H9 (cell line): Measurements from ENCODE around the gene EXOSC2. TPM values are rescaled to one million over a fixed set of nuclear protein-coding genes. Genes with fewer than 3 reads are reported as not detected.

ENCODE experiments used
- DNase-seq: peaks from one replicate; pipeline ENCODE4 v3.0.0-alpha.2; 2017
- H2AFZ ChIP-seq: one replicate; pipeline ENCODE4 v1.6.1; 2013; ENCODE audit warnings: mild to moderate bottlenecking, low read length, control low read depth, moderate library complexity
- H2AK5ac ChIP-seq: 2 replicates; pipeline ENCODE4 v1.6.1; 2013; ENCODE audit warnings: low read length, control low read depth, mixed read lengths; ENCODE audit not compliant: insufficient read length
- H2BK120ac ChIP-seq: one replicate; pipeline ENCODE4 v1.6.1; 2013; ENCODE audit warnings: low read depth, mild to moderate bottlenecking, low read length, control low read depth, inconsistent platforms; ENCODE audit not compliant: poor library complexity, severe bottlenecking
- H2BK12ac ChIP-seq: 2 replicates; pipeline ENCODE4 v1.6.1; 2013; ENCODE audit warnings: low read length, control low read depth, mixed read lengths, low read depth; ENCODE audit not compliant: insufficient read length
- H2BK15ac ChIP-seq: 2 replicates; pipeline ENCODE4 v1.6.1; 2013; ENCODE audit warnings: low read depth, low read length, control low read depth
- H2BK20ac ChIP-seq: one replicate; pipeline ENCODE4 v1.6.1; 2013; ENCODE audit warnings: low read depth, mild to moderate bottlenecking, low read length, control low read depth, inconsistent platforms; ENCODE audit not compliant: poor library complexity, severe bottlenecking
- H2BK5ac ChIP-seq: 2 replicates; pipeline ENCODE4 v1.6.1; 2013; ENCODE audit warnings: low read length, control low read depth, mixed read lengths; ENCODE audit not compliant: insufficient read length
- H3K14ac ChIP-seq: 2 replicates; pipeline ENCODE4 v1.6.1; 2013; ENCODE audit warnings: low read length, control low read depth; ENCODE audit not compliant: insufficient read depth
- H3K18ac ChIP-seq: 2 replicates; pipeline ENCODE4 v1.6.1; 2013; ENCODE audit warnings: low read depth, mild to moderate bottlenecking, mixed read lengths, low read length, control low read depth; ENCODE audit not compliant: insufficient read length
- H3K23ac ChIP-seq: 2 replicates; pipeline ENCODE4 v1.6.1; 2013; ENCODE audit warnings: low read length, control low read depth, mixed read lengths, low read depth; ENCODE audit not compliant: insufficient read length
- H3K23me2 ChIP-seq: 2 replicates; pipeline ENCODE4 v1.6.1; 2013; ENCODE audit warnings: low read depth, mild to moderate bottlenecking, mixed read lengths, low read length, control low read depth; ENCODE audit not compliant: insufficient read length, poor library complexity, severe bottlenecking
- H3K27ac ChIP-seq: 2 replicates; pipeline ENCODE4 v1.5.1; 2013; ENCODE audit warnings: low read length, control low read depth, mixed read lengths, low read depth; ENCODE audit not compliant: insufficient read length
- H3K27me3 ChIP-seq: 2 replicates; pipeline ENCODE4 v1.6.1; 2013; ENCODE audit warnings: low read length, control low read depth, inconsistent platforms; ENCODE audit not compliant: insufficient read depth
- H3K4ac ChIP-seq: 2 replicates; pipeline ENCODE4 v1.6.1; 2013; ENCODE audit warnings: low read depth, mild to moderate bottlenecking, control low read depth, inconsistent platforms, low read length, moderate library complexity
- H3K4me1 ChIP-seq: 2 replicates; pipeline ENCODE4 v1.6.1; 2013; ENCODE audit warnings: low read length, control low read depth, inconsistent platforms; ENCODE audit not compliant: insufficient read depth
- H3K4me2 ChIP-seq: 2 replicates; pipeline ENCODE4 v1.6.1; 2013; ENCODE audit warnings: low read length, control low read depth, mixed read lengths; ENCODE audit not compliant: insufficient read length, insufficient read depth
- H3K56ac ChIP-seq: 2 replicates; pipeline ENCODE4 v1.6.1; 2013; ENCODE audit warnings: low read depth, mild to moderate bottlenecking, mixed read lengths, low read length, control low read depth; ENCODE audit not compliant: insufficient read length
- H3K79me1 ChIP-seq: 2 replicates; pipeline ENCODE4 v1.6.1; 2013; ENCODE audit warnings: low read depth, mild to moderate bottlenecking, moderate library complexity, low read length, control low read depth, inconsistent platforms; ENCODE audit not compliant: insufficient read depth, poor library complexity, severe bottlenecking
- H3K79me2 ChIP-seq: 2 replicates; pipeline ENCODE4 v1.6.1; 2013; ENCODE audit warnings: low read length, control low read depth, inconsistent platforms; ENCODE audit not compliant: insufficient read depth
- H3K9ac ChIP-seq: 2 replicates; pipeline ENCODE4 v1.6.1; 2013; ENCODE audit warnings: low read length, control low read depth, mixed read lengths; ENCODE audit not compliant: insufficient read length; ENCODE audit errors: extremely low read depth
- H3K9me3 ChIP-seq: one replicate; pipeline ENCODE4 v1.6.1; 2013; ENCODE audit warnings: low read depth, low read length, inconsistent platforms; ENCODE audit not compliant: control insufficient read depth
- H3T11ph ChIP-seq: one replicate; pipeline ENCODE4 v1.6.1; 2013; ENCODE audit warnings: mild to moderate bottlenecking, low read length, control low read depth, inconsistent platforms
- H4K20me1 ChIP-seq: one replicate; pipeline ENCODE4 v1.6.1; 2013; ENCODE audit not compliant: control insufficient read depth, insufficient read length, insufficient read depth
- H4K5ac ChIP-seq: 2 replicates; pipeline ENCODE4 v1.6.1; 2013; ENCODE audit warnings: low read depth, mild to moderate bottlenecking, mixed read lengths, low read length, control low read depth; ENCODE audit not compliant: insufficient read length
- H4K8ac ChIP-seq: replicated peaks from 2 replicates; pipeline ENCODE4 v1.6.1; 2013; ENCODE audit warnings: low read length, control low read depth, mixed read lengths, low read depth; ENCODE audit not compliant: insufficient read length
- H4K91ac ChIP-seq: 2 replicates; pipeline ENCODE4 v1.6.1; 2013; ENCODE audit warnings: low read depth, mild to moderate bottlenecking, moderate library complexity, mixed read lengths, low read length, control low read depth; ENCODE audit not compliant: insufficient read length
- H3K27ac Mint-ChIP-seq, 3 experiments: 2 replicates in 2 of 3; 3 replicates in 1 of 3; pipeline ENCODE4 v1.8.0; 2020 to 2021; ENCODE audit warnings: mixed read lengths in 3 of 3, mild to moderate bottlenecking in 1 of 3, moderate library complexity in 1 of 3
- H3K27me3 Mint-ChIP-seq: 2 replicates; pipeline ENCODE4 v1.8.0; 2021; ENCODE audit warnings: low read depth, mild to moderate bottlenecking, moderate library complexity, mixed read lengths
- H3K36me3 Mint-ChIP-seq, 3 experiments: 2 replicates in 2 of 3; 3 replicates in 1 of 3; pipeline ENCODE4 v1.8.0; 2020 to 2021; ENCODE audit warnings: low read depth in 3 of 3, mixed read lengths in 3 of 3; ENCODE audit not compliant: insufficient read depth in 1 of 3
- H3K4me1 Mint-ChIP-seq, 2 experiments: 2 replicates each; pipeline ENCODE4 v1.8.0; 2020; ENCODE audit warnings: mixed read lengths in 2 of 2
- H3K4me3 Mint-ChIP-seq, 2 experiments: 2 replicates in 1 of 2; 3 replicates in 1 of 2; pipeline ENCODE4 v1.8.0; 2020 to 2021; ENCODE audit warnings: mild to moderate bottlenecking in 2 of 2, mixed read lengths in 2 of 2, moderate library complexity in 1 of 2
- H3K9me3 Mint-ChIP-seq, 2 experiments: 2 replicates in 1 of 2; 3 replicates in 1 of 2; pipeline ENCODE4 v1.8.0; 2020; ENCODE audit warnings: mild to moderate bottlenecking in 2 of 2, mixed read lengths in 2 of 2, moderate library complexity in 1 of 2
- CTCF ChIP-seq: fragments of 200-600 bp; sonication (generic); conservative IDR thresholded peaks from 3 replicates; pipeline ENCODE4 v1.8.0; 2021; ENCODE audit warnings: antibody characterized with exemption, mild to moderate bottlenecking
- WGBS: extraction: QIAGEN DNeasy Blood & Tissue Kit; methylation state at CpG from one replicate; pipeline ENCODE4 v1.1.7; 2013; ENCODE audit warnings: missing lambda C conversion rate, low lambda C conversion rate, mixed read lengths; ENCODE audit not compliant: insufficient read length; ENCODE audit errors: extremely low coverage; 5-methylcytosine and 5-hydroxymethylcytosine counted together
- total RNA-seq: library from RNA; stranded (reverse); gene quantifications from 2 replicates; pipeline ENCODE4 v1.2.1, GENCODE V29; 2021

Gene EXOSC2
- total RNA-seq, 1 experiment from 2014 or later: 94.5 TPM

GRCh38 chr9:130735566-130735965 is 42.0 kb downstream of the EXOSC2 start:
- Histone ChIP-seq H3K9ac (no peak overlapping the region), H2AFZ (no peak overlapping the region), H2BK20ac (no peak overlapping the region), H3T11ph (no peak overlapping the region), H2BK12ac (no peak overlapping the region), H3K9me3 (no peaks in the 10 kb centered on the region), H3K4me2 (no peak overlapping the region), H3K23ac (no peak overlapping the region), H3K4me1 (no peaks in the 10 kb centered on the region; the same call in 1 of the 2 replicates), H3K79me2 (peaks cover 3% of the 10 kb centered on the region; the same call in 1 of the 2 replicates), H4K91ac (no peak overlapping the region), H4K8ac (no peak overlapping the region), H3K27ac (no peak overlapping the region), H2AK5ac (no peak overlapping the region), H4K20me1 (no peaks in the 10 kb centered on the region), H3K14ac (no peak overlapping the region), H2BK120ac (no peak overlapping the region), H3K79me1 (no peaks in the 10 kb centered on the region), H2BK15ac (no peak overlapping the region), H3K27me3 (no peaks in the 10 kb centered on the region), H3K56ac (no peak overlapping the region), H3K18ac (no peak overlapping the region), H3K4ac (no peak overlapping the region), H4K5ac (no peak overlapping the region), H3K23me2 (no peaks in the 10 kb centered on the region), H2BK5ac (no peak overlapping the region)
- no peaks in the 10 kb centered on the region; a peak in 1 of 5 replicates for H3K9me3 Mint-ChIP-seq
- H3K4me1 Mint-ChIP-seq: peaks cover 23 to 27% of the 10 kb centered on the region in 2 experiments
- no peaks in the 10 kb centered on the region for H3K27me3 Mint-ChIP-seq
- H3K36me3 Mint-ChIP-seq: peaks cover 0 to 3% (median 0%) of the 10 kb centered on the region in 3 experiments; a peak in 2 of 7 replicates
- no peak overlapping the region for H3K27ac Mint-ChIP-seq
- no peak overlapping the region for H3K4me3 Mint-ChIP-seq
- no peak for DNase-seq
- WGBS: no CpG with 5 or more reads among the region's 4 CpGs
- no peak for TF ChIP-seq CTCF
